ENCODE data around the gene CLEC2L. TPM values are rescaled to one million over a fixed set of nuclear protein-coding genes. Genes with fewer than 3 reads are reported as not detected.

The CLEC2L gene
- total and polyA plus RNA-seq, 2 of the 4 experiments (the other 2 are of a cell fraction): not detected

- BruUV-seq (replicated peaks): no TSS peak
- POLR2A ChIA-PET (ENCODE audit: unreplicated experiment): no interaction called here
- no peak for ATAC-seq (ENCODE audit: low read depth)
- Histone ChIP-seq H3K18ac (ENCODE audit: low read depth, low read length) (no peak overlapping the region), H3K9me3 (ENCODE audit: control insufficient read depth, insufficient read depth, low read length) (no peaks in the 10 kb centered on the region), H3K36me3 (ENCODE audit: control insufficient read depth, insufficient read depth, low read length) (peaks cover 87% of the 10 kb centered on the region), H3K14ac (replicated peaks; ENCODE audit: low read depth, low read length) (no peak overlapping the region), H3K9me1 (ENCODE audit: insufficient read depth, low read length) (peaks cover 3% of the 10 kb centered on the region; the same call in 1 of the 2 replicates), H3K4me3 (ENCODE audit: insufficient read depth, low read depth, low read length) (no peak overlapping the region), H2AK5ac (ENCODE audit: low read depth, low read length) (no peak overlapping the region), H2BK15ac (ENCODE audit: low read depth, low read length) (no peak overlapping the region), H4K20me1 (ENCODE audit: insufficient read depth, low read length) (peaks cover 15% of the 10 kb centered on the region; the same call in 1 of the 2 replicates), H3K4me1 (ENCODE audit: control insufficient read depth, insufficient read depth, low read length) (no peaks in the 10 kb centered on the region), H3K4me2 (ENCODE audit: low read depth, low read length) (no peak overlapping the region), H2AK9ac (replicated peaks; ENCODE audit: low read depth, low read length, poor library complexity) (no peak overlapping the region), H3K56ac (ENCODE audit: extremely low read depth, insufficient read depth, low read length) (no peak overlapping the region), H4K5ac (ENCODE audit: low read depth, low read length) (no peak overlapping the region), H3K27me3 (ENCODE audit: control insufficient read depth, insufficient read depth, low read length) (no peaks in the 10 kb centered on the region), H3K27ac (ENCODE audit: insufficient read depth, low read length) (no peak overlapping the region), H2BK5ac (ENCODE audit: low read depth, low read length, poor library complexity, severe bottlenecking) (no peak overlapping the region), H4K91ac (ENCODE audit: insufficient read depth, low read depth, low read length) (no peak overlapping the region), H2BK120ac (ENCODE audit: low read depth, low read length) (no peak overlapping the region), H4K8ac (ENCODE audit: low read depth in 2 of 2, low read length in 2 of 2) (no peak overlapping the region), H2BK20ac (ENCODE audit: low read depth, low read length) (no peak overlapping the region), H3K4ac (ENCODE audit: low read depth, low read length) (no peak overlapping the region), H3K79me1 (ENCODE audit: low read depth in 1 of 2, low read length in 2 of 2) (peaks cover 0 to 45% of the 10 kb centered on the region in 2 experiments; a peak in 3 of 4 replicates), H3K23ac (ENCODE audit: low read depth, low read length) (no peak overlapping the region), H3K9ac (ENCODE audit: low read depth, low read length) (no peak overlapping the region), H2AFZ (replicated peaks; ENCODE audit: low read length, poor library complexity) (no peak overlapping the region)
- CTCF ChIA-PET: no interaction called here
- dilution Hi-C loops (cut with HindIII; ENCODE audit: low sequenced_read_pairs, unreplicated experiment) (no loop called here), in situ Hi-C loops (cut with MboI; ENCODE audit: low sequenced_read_pairs) (no loop called here), intact Hi-C loops (cut with micrococcal nuclease) (loop anchor here (5.0 kb wide), 1 partner anchor 70 kb away; no protein-coding TSS in a partner anchor)
- no peak for DNase-seq
- no CpG with 5 or more reads among the region's 15 CpGs for WGBS, 2 experiments (ENCODE audit: extremely low coverage in 2 of 2, insufficient read length in 1 of 2)
- TF ChIP-seq CTCF (conservative IDR thresholded peaks at IDR 0.05; ENCODE audit: low read depth, low read length) (no peak), MXI1 (IDR thresholded peaks at IDR 0.05; ENCODE audit: borderline replicate concordance, low read depth, low read length) (no peak), POLR2A (IDR thresholded peaks at IDR 0.05; ENCODE audit: low read depth, low read length) (no peak), FOS (IDR thresholded peaks at IDR 0.05; ENCODE audit: low read depth, low read length) (no peak), CHD1 (IDR thresholded peaks at IDR 0.05; ENCODE audit: low read depth, low read length) (no peak), RFX5 (IDR thresholded peaks at IDR 0.05; ENCODE audit: low read depth, low read length) (no peak), RCOR1 (IDR thresholded peaks at IDR 0.05; ENCODE audit: insufficient replicate concordance, low read length) (no peak)
- TF ChIP-seq, protein P1, sequence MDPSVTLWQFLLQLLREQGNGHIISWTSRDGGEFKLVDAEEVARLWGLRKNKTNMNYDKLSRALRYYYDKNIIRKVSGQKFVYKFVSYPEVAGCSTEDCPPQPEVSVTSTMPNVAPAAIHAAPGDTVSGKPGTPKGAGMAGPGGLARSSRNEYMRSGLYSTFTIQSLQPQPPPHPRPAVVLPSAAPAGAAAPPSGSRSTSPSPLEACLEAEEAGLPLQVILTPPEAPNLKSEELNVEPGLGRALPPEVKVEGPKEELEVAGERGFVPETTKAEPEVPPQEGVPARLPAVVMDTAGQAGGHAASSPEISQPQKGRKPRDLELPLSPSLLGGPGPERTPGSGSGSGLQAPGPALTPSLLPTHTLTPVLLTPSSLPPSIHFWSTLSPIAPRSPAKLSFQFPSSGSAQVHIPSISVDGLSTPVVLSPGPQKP (IDR thresholded peaks at IDR 0.05; ENCODE audit: borderline replicate concordance, low read depth, low read length): no peak
These were observed 48.6 kb downstream of the CLEC2L start for GRCh38 chr7:139572071-139572470.

Measured in IMR-90 (cell line).